ENCODE measurements around the gene KCNA1.

Gene KCNA1

GRCh38 chr12:4894019-4894418 is 15.7 kb upstream of the KCNA1 start:
- Mint-ChIP-seq H3K36me3 (no peaks in the 10 kb centered on the region), H3K4me3 (no peak overlapping the region), H3K27ac (no peak overlapping the region), H3K9me3 (ENCODE audit: low read depth) (no peaks in the 10 kb centered on the region), H3K4me1 (ENCODE audit: low read depth) (no peaks in the 10 kb centered on the region), H3K27me3 (peaks cover 9% of the 10 kb centered on the region)

DNA sequence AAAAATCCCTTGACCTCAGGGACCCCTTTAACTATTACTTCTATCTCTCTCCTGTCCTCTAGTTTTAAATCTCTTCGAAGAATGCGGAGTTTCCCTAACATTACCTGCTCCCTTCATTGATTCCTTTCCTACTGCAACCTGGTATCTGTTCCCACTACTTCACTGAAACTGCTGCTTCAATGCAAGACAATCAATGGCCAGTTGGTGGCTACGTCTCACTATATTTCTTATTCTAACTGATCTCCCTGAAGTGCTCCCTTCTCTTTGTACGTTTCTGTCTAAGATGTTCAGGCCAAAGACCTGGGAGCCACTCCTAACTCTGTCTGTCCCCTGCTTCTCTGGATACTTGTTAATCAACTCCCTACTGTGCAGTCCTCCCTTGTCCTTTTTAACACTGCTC is 10.3 kb upstream of the KCNA1 start:
- Mint-ChIP-seq H3K27me3 (peaks cover 24% of the 10 kb centered on the region), H3K36me3 (no peaks in the 10 kb centered on the region), H3K9me3 (ENCODE audit: low read depth) (no peaks in the 10 kb centered on the region), H3K27ac (no peak overlapping the region), H3K4me1 (ENCODE audit: low read depth) (no peaks in the 10 kb centered on the region), H3K4me3 (no peak overlapping the region)

GRCh38 chr12:4900327-4900726 is 9.4 kb upstream of the KCNA1 start:
- H3K9me3 Mint-ChIP-seq (ENCODE audit: low read depth): no peaks in the 10 kb centered on the region
- no peak overlapping the region for H3K27ac Mint-ChIP-seq
- H3K4me3 Mint-ChIP-seq: no peak overlapping the region
- H3K4me1 Mint-ChIP-seq (ENCODE audit: low read depth): no peaks in the 10 kb centered on the region
- H3K27me3 Mint-ChIP-seq: peaks cover 27% of the 10 kb centered on the region
- H3K36me3 Mint-ChIP-seq: no peaks in the 10 kb centered on the region

GRCh38 chr12:4905316-4905715 is 4.4 kb upstream of the KCNA1 start:
- H3K27me3 Mint-ChIP-seq: peaks cover 30% of the 10 kb centered on the region
- H3K9me3 Mint-ChIP-seq (ENCODE audit: low read depth): no peaks in the 10 kb centered on the region
- H3K36me3 Mint-ChIP-seq: no peaks in the 10 kb centered on the region
- no peak overlapping the region for H3K27ac Mint-ChIP-seq
- no peak overlapping the region for H3K4me3 Mint-ChIP-seq
- H3K4me1 Mint-ChIP-seq (ENCODE audit: low read depth): peaks cover 9% of the 10 kb centered on the region

DNA sequence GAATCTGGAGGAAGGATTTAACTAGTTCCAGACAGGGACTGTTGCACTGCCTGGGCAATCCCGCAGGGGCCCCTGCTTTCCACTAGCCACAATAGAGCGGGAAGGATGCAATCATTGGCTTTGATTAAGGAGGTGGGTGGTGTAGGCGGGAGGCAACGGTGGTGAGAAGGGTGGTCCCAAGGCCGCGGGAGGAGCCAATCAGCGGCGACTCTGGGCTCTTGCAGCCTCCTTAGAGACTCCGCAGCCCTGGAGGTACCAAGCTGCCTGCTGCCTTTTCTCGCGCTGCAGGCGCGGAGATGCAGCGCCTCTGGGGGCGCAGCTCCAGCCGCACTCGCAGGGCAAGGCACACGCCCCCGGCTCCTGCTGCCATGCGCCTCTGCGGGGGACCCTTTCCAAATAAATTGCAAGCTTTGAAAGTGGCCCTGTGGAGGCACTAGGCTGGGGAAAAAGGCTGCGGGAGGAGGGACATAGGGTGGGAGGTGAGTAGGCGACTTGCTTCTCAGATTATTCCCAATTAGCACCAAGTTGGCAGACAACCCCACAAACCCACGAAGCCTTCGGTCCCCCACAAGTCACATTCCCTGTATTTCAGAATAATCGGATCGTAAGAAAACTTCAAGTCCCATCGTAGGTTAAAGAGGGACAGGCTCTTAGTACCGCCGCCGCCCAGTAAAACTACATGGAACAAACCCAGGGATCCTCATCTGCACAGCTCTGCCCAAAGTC is 858 bp upstream of the KCNA1 start:
- peaks cover 18% of the 10 kb centered on the region for H3K4me1 Mint-ChIP-seq (ENCODE audit: low read depth)
- H3K4me3 Mint-ChIP-seq: peak overlapping the region; percentile 68
- no peak overlapping the region for H3K27ac Mint-ChIP-seq
- peaks cover 2% of the 10 kb centered on the region for H3K36me3 Mint-ChIP-seq
- H3K9me3 Mint-ChIP-seq (ENCODE audit: low read depth): no peaks in the 10 kb centered on the region
- peaks cover 23% of the 10 kb centered on the region for H3K27me3 Mint-ChIP-seq

- Mint-ChIP-seq H3K9me3 (ENCODE audit: low read depth) (no peaks in the 10 kb centered on the region), H3K4me3 (peak overlapping the region; percentile 68), H3K4me1 (ENCODE audit: low read depth) (peaks cover 18% of the 10 kb centered on the region), H3K27ac (no peak overlapping the region), H3K36me3 (peaks cover 2% of the 10 kb centered on the region), H3K27me3 (peaks cover 22% of the 10 kb centered on the region)
Measured at GRCh38 chr12:4909410-4909733, 333 bp upstream of the KCNA1 start.

DNA sequence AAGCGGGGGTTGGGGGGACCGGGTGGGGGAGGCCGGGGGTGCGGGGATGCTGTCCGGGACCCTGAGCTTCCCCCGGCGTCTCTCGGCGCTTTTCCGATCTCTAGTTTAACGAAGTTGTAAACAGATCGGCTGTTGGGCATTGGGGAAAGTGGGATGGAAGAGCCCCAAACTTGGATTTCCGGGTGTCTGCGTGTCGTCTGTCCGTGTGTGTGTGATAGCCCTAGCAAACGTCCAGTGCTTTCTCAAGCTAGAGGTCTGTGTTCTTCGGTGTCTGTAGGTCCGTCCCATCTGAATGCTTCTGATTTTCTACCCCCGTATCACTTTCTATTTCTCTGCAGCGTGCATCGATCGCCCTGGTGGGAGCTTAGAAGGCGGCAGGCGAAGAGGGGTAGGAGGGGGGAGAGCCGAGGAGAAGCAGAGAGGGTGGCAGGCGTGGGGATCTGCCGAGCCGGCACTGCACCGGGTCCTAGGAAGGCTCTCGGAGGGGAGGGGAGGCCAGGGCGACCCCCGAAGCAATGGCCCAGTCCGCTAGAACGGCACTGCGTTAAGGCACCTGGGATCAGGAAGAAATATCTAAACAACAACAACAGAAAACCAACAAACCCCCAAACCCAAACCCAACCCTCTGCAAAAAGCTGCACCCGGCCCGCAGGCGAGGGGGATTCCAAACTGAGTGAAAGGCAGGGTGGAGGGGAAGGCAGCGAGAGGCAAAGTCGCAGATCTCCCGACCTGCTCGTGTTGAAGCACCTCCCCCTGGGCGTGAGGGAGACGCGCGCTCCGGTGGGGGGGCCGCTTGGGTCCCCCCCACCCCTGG is 1.0 kb downstream of the KCNA1 start:
- Mint-ChIP-seq H3K4me3 (peak overlapping the region; percentile 94), H3K36me3 (peaks cover 2% of the 10 kb centered on the region), H3K27ac (no peak overlapping the region), H3K9me3 (ENCODE audit: low read depth) (no peaks in the 10 kb centered on the region), H3K27me3 (peaks cover 31% of the 10 kb centered on the region), H3K4me1 (ENCODE audit: low read depth) (peaks cover 18% of the 10 kb centered on the region)

GRCh38 chr12:4911316-4911994 is 1.8 kb downstream of the KCNA1 start:
- Mint-ChIP-seq H3K4me3 (peak overlapping the region; percentile 82), H3K9me3 (ENCODE audit: low read depth) (no peaks in the 10 kb centered on the region), H3K4me1 (ENCODE audit: low read depth) (peaks cover 18% of the 10 kb centered on the region), H3K27ac (peak overlapping the region; percentile 52), H3K36me3 (peaks cover 2% of the 10 kb centered on the region), H3K27me3 (peaks cover 38% of the 10 kb centered on the region)

DNA sequence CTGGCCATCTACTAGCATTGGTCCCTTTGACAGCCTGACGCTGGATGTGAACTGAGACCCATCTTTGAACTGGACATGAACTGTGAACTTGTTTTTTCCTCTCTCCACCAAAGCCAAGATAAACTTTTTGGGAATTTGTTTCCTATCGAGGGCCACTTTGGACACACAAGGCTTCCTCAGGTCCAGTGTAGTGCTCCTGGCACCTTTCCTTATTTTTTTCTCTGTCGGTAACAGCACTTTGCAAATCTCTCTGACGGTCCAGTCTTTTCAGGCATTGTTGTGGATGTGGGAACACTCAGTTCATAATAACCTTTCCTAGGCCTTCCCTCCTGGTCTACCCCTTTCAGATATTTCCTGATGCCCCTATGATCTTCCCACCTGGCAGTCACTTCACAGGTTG is 5.0 kb downstream of the KCNA1 start:
- H3K9me3 Mint-ChIP-seq (ENCODE audit: low read depth): no peaks in the 10 kb centered on the region
- H3K27ac Mint-ChIP-seq: no peak overlapping the region
- peaks cover 15% of the 10 kb centered on the region for H3K4me1 Mint-ChIP-seq (ENCODE audit: low read depth)
- H3K36me3 Mint-ChIP-seq: peaks cover 2% of the 10 kb centered on the region
- peaks cover 33% of the 10 kb centered on the region for H3K27me3 Mint-ChIP-seq
- no peak overlapping the region for H3K4me3 Mint-ChIP-seq

DNA sequence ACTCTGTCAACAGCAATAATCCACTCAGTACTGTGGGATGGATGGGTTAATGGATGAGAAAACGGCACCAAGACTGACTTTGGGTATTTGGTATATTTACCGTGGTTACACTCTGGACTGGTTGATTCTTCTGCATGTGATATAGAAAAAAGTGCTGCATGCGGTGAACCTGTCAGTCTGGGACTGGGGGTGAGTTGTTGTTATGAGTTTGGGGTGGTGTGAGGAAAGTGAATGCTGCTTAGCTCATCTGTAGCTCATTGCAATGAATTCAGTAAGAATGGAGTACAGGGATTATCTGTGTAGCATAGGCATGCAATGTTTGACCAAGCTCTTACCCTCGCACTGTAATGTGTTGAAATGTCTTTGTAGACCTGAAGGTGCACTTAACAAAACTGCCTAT is 6.0 kb downstream of the KCNA1 start:
- Mint-ChIP-seq H3K4me1 (ENCODE audit: low read depth) (peaks cover 10% of the 10 kb centered on the region), H3K27ac (no peak overlapping the region), H3K9me3 (ENCODE audit: low read depth) (no peaks in the 10 kb centered on the region), H3K27me3 (peaks cover 30% of the 10 kb centered on the region), H3K4me3 (no peak overlapping the region), H3K36me3 (peaks cover 2% of the 10 kb centered on the region)

GRCh38 chr12:4918950-4919660 is 9.4 kb downstream of the KCNA1 start:
- no peak overlapping the region for H3K27ac Mint-ChIP-seq
- H3K36me3 Mint-ChIP-seq: no peaks in the 10 kb centered on the region
- peaks cover 5% of the 10 kb centered on the region for H3K4me1 Mint-ChIP-seq (ENCODE audit: low read depth)
- H3K4me3 Mint-ChIP-seq: no peak overlapping the region
- H3K9me3 Mint-ChIP-seq (ENCODE audit: low read depth): no peaks in the 10 kb centered on the region
- peaks cover 26% of the 10 kb centered on the region for H3K27me3 Mint-ChIP-seq

GRCh38 chr12:4932576-4932975 is 22.9 kb downstream of the KCNA1 start:
- H3K4me3 Mint-ChIP-seq: no peak overlapping the region
- H3K36me3 Mint-ChIP-seq: no peaks in the 10 kb centered on the region
- no peaks in the 10 kb centered on the region for H3K9me3 Mint-ChIP-seq (ENCODE audit: low read depth)
- no peak overlapping the region for H3K27ac Mint-ChIP-seq
- H3K27me3 Mint-ChIP-seq: peaks cover 35% of the 10 kb centered on the region
- no peaks in the 10 kb centered on the region for H3K4me1 Mint-ChIP-seq (ENCODE audit: low read depth)

DNA sequence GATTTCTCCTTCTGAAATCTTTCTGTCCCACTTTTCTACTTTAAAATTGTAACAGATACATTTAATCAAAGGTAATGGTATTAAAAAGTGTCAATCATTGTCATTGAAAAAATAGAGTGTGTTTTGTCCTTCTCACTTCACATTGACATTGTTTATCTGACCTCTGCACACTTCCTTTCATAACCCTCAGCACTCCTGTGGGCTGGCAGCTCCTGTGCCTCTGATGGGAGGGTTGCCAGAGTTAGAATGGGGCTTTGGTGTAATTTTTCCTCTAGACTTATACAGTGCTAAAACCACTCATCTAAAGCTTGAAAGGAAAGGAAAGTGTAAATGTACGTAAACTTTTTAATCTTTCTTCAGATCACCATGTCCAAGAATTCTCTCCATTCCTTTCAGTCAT is 23.7 kb downstream of the KCNA1 start:
- Mint-ChIP-seq H3K4me1 (ENCODE audit: low read depth) (no peaks in the 10 kb centered on the region), H3K36me3 (no peaks in the 10 kb centered on the region), H3K4me3 (no peak overlapping the region), H3K27ac (no peak overlapping the region), H3K27me3 (peaks cover 35% of the 10 kb centered on the region), H3K9me3 (ENCODE audit: low read depth) (no peaks in the 10 kb centered on the region)

DNA sequence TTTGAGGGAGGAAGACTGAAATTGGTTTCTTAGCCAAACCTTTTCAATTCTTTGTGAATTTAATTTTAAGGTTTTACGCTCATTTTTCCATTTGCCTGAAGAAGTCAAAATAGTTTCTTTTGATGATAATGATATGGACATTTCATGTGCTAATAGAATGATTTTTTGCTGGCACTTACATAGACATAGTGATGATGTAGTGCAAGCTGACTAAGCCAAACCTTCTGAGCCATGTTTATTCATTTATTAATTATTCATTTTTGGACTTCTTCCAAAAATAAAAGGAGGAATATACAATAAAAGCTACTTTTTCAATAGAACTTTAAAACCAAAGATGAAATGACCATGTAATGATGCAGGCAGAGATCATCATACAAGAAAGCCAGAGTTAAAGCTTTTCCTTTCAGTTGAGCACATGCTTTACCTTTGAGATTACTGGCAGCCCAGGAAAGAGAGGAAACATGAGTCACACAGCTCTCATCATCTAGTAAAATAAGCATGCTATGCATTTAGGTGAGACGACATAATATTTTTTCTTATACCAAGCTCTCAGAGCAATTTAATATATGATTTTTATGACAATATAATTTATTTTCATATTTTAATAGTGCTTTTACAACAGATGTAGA is 24.8 kb downstream of the KCNA1 start:
- H3K27ac Mint-ChIP-seq: no peak overlapping the region
- H3K4me3 Mint-ChIP-seq: no peak overlapping the region
- peaks cover 33% of the 10 kb centered on the region for H3K27me3 Mint-ChIP-seq
- no peaks in the 10 kb centered on the region for H3K9me3 Mint-ChIP-seq (ENCODE audit: low read depth)
- no peaks in the 10 kb centered on the region for H3K4me1 Mint-ChIP-seq (ENCODE audit: low read depth)
- H3K36me3 Mint-ChIP-seq: no peaks in the 10 kb centered on the region

Data from activated naive CD8-positive, alpha-beta T cell (primary cell).